ENCODE data around the gene LCK. TPM values are rescaled to one million over a fixed set of nuclear protein-coding genes. Genes with fewer than 3 reads are reported as not detected.

Gene LCK
- polyA plus RNA-seq, 1 of the 3 experiments (the other 2 are of a cell fraction): not detected

DNA sequence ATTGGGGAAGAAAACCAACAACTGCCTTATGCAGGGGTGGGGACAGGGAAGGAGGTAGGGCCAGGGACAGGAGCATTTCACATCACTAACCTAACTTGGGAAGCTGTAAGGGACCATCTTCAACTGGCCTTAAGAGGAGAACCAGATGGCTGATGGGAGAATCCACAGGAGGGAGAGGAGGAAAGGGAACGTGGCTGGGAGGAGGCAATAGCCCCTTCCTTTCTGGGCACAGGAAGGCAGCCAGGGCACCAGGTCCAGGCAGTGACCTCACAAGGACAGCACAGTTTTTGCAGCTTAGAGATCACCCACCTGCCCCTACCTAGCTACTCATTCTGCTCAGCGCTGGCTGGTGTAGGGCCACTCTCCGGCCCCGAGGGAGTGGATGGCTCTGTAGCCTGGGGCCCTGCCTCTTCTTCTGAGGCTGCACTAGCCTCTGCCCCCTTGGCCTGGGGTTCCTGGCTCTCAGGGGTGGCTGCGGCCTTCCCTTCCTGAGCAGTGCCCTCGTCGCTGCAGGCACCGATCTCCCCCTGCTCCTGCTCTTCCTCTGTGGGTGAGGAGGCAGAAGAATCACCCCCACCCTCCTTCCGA is 83.3 kb downstream of the LCK start:
- CTCF ChIA-PET: interaction anchor here (0.9 to 3.7 kb wide), 5 partner anchors 13 to 67 kb away, joined by 3 to 24 read pairs (median 5); no protein-coding TSS in a partner anchor

More for the DNA sequence above, 83.3 kb downstream of the LCK start:
- POLR2A ChIA-PET: interaction anchor here (0.8 to 1.2 kb wide), 2 partner anchors 61 to 92 kb away, joined by 3 read pairs; no protein-coding TSS in a partner anchor
- Histone ChIP-seq H3K27ac (ENCODE audit: low read depth in 2 of 2, low read length in 1 of 2) (peak overlapping the region; percentile 36 to 81; a peak in 2 of 4 replicates), H3K4me2 (peak overlapping the region; percentile 98), H3K4me3 (ENCODE audit: low read depth in 2 of 2, low read length in 1 of 2) (peak overlapping the region; percentile 84 to 92), H3K9me2 (no peaks in the 10 kb centered on the region), H3K4me1 (ENCODE audit: control insufficient read depth in 1 of 2, insufficient read depth in 2 of 2, low read depth in 1 of 2, low read length in 1 of 2) (peaks cover 8 to 31% of the 10 kb centered on the region in 2 experiments; a peak in 3 of 4 replicates), H3K27me3 (ENCODE audit: insufficient read depth) (no peaks in the 10 kb centered on the region), H4K20me1 (ENCODE audit: insufficient read depth) (peaks cover 39% of the 10 kb centered on the region), H3K9ac (peak overlapping the region; percentile 96), H3K79me2 (ENCODE audit: insufficient read depth) (peaks cover 44% of the 10 kb centered on the region), H3K9me3 (no peaks in the 10 kb centered on the region), H2AFZ (ENCODE audit: low read depth) (no peak overlapping the region), H3K36me3 (replicated peaks in 1 of 2; ENCODE audit: control insufficient read depth in 1 of 2, insufficient read depth in 2 of 2, low read length in 1 of 2) (peaks cover 23 to 48% of the 10 kb centered on the region in 2 experiments), H3F3A (replicated peaks; ENCODE audit: insufficient read depth) (peaks cover 24% of the 10 kb centered on the region)
- no peak for DNase-seq
- WGBS (ENCODE audit: low lambda C conversion rate): 24% methylated on average over 7 of the region's 9 CpGs
- no peak for TF ChIP-seq IRF3 (IDR thresholded peaks at IDR 0.05; ENCODE audit: low read depth, low read length)
- no peak for TF ChIP-seq RCOR1 (IDR thresholded peaks at IDR 0.05; ENCODE audit: low read length)
- no peak for TF ChIP-seq REST (IDR thresholded peaks at IDR 0.05; ENCODE audit: low read depth, low read length)
- no peak for TF ChIP-seq GABPA (IDR thresholded peaks at IDR 0.05; ENCODE audit: low read depth)
- no peak for TF ChIP-seq TAF1 (IDR thresholded peaks at IDR 0.05; ENCODE audit: borderline replicate concordance, low read depth, low read length)
- TF ChIP-seq NRF1 (IDR thresholded peaks at IDR 0.05; ENCODE audit: low read depth, low read length): no peak
- no peak for TF ChIP-seq SIN3A (IDR thresholded peaks at IDR 0.05; ENCODE audit: borderline replicate concordance, low read depth, low read length)
- no peak for TF ChIP-seq RXRA (IDR thresholded peaks at IDR 0.05; ENCODE audit: borderline replicate concordance, low read depth)
- TF ChIP-seq ELF1 (IDR thresholded peaks at IDR 0.05): no peak
- no peak for TF ChIP-seq TEAD4 (IDR thresholded peaks at IDR 0.05; ENCODE audit: borderline replicate concordance, insufficient read depth)
- no peak for TF ChIP-seq FOSL2 (IDR thresholded peaks at IDR 0.05; ENCODE audit: borderline replicate concordance, low read depth)
- TF ChIP-seq RAD21 (IDR thresholded peaks at IDR 0.05; ENCODE audit: low read length): no peak
- no peak for TF ChIP-seq EP300 (IDR thresholded peaks at IDR 0.05; ENCODE audit: borderline replicate concordance in 1 of 2, low read depth in 1 of 2, low read length in 1 of 2)
- no peak for TF ChIP-seq CTCF (IDR thresholded peaks at IDR 0.05)
- TF ChIP-seq JUND (IDR thresholded peaks at IDR 0.05): no peak
- no peak for TF ChIP-seq CHD2 (IDR thresholded peaks at IDR 0.05; ENCODE audit: low read length, partially characterized antibody)
- no peak for TF ChIP-seq USF2 (IDR thresholded peaks at IDR 0.05; ENCODE audit: borderline replicate concordance, low read depth, low read length)
- no peak for TF ChIP-seq EZH2phosphoT487 (IDR thresholded peaks at IDR 0.05; ENCODE audit: borderline replicate concordance, low read depth)
- TF ChIP-seq FOXM1 (IDR thresholded peaks at IDR 0.05; ENCODE audit: low read depth): no peak
- TF ChIP-seq, protein P1, sequence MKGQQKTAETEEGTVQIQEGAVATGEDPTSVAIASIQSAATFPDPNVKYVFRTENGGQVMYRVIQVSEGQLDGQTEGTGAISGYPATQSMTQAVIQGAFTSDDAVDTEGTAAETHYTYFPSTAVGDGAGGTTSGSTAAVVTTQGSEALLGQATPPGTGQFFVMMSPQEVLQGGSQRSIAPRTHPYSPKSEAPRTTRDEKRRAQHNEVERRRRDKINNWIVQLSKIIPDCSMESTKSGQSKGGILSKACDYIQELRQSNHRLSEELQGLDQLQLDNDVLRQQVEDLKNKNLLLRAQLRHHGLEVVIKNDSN (IDR thresholded peaks at IDR 0.05; ENCODE audit: borderline replicate concordance, low read depth): no peak

Measured in SK-N-SH (cell line).